Breast epithelium (tissue), 3 donors: ENCODE results near the gene KLF15.

Experiments used
- POLR2A ChIP-seq: fragments of 450-650 bp; IDR thresholded peaks from one replicate; pipeline ENCODE4 v1.6.1; 2016; ENCODE audit warnings: antibody characterized with exemption, mild to moderate bottlenecking, moderate library complexity
- POLR2AphosphoS5 ChIP-seq, 3 donors: sonication (generic); formaldehyde crosslinking; IDR thresholded peaks; one replicate each; pipeline ENCODE4 v1.6.1; 2017; ENCODE audit warnings: antibody characterized with exemption in 3 of 3
- TF ChIP-seq, protein P1 (sequence below), 3 donors: fragments of 450-650 bp; IDR thresholded peaks; one replicate each; pipeline ENCODE4 v1.5.1; 2016 to 2017; ENCODE audit warnings: antibody characterized with exemption in 3 of 3, mild to moderate bottlenecking in 3 of 3, moderate library complexity in 3 of 3

- no peak for TF ChIP-seq POLR2A
- TF ChIP-seq, protein P1, sequence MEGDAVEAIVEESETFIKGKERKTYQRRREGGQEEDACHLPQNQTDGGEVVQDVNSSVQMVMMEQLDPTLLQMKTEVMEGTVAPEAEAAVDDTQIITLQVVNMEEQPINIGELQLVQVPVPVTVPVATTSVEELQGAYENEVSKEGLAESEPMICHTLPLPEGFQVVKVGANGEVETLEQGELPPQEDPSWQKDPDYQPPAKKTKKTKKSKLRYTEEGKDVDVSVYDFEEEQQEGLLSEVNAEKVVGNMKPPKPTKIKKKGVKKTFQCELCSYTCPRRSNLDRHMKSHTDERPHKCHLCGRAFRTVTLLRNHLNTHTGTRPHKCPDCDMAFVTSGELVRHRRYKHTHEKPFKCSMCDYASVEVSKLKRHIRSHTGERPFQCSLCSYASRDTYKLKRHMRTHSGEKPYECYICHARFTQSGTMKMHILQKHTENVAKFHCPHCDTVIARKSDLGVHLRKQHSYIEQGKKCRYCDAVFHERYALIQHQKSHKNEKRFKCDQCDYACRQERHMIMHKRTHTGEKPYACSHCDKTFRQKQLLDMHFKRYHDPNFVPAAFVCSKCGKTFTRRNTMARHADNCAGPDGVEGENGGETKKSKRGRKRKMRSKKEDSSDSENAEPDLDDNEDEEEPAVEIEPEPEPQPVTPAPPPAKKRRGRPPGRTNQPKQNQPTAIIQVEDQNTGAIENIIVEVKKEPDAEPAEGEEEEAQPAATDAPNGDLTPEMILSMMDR (IDR thresholded peaks at IDR 0.05): no peak
- no peak for TF ChIP-seq POLR2AphosphoS5 (IDR thresholded peaks at IDR 0.05)
These were observed 34.4 kb upstream of the KLF15 start for GRCh38 chr3:126391631-126392030.
